ENCODE data around the gene ANGPTL5.

- TF ChIP-seq POLR2AphosphoS5 (IDR thresholded peaks at IDR 0.05) (no peak), CTCF (IDR thresholded peaks at IDR 0.05 in 8 of 11, conservative IDR thresholded peaks at IDR 0.05 in 3 of 11) (no peak)
Measured at GRCh38 chr11:101844608-101845007, 71.7 kb downstream of the ANGPTL5 start.
